Forelimb muscle (tissue), 1 donor: Measurements from ENCODE around the gene OR11L1. TPM values are rescaled to one million over a fixed set of nuclear protein-coding genes. Genes with fewer than 3 reads are reported as not detected.

ENCODE experiments used
- DNase-seq: peaks from one replicate; pipeline ENCODE4 v3.0.0-alpha.2; 2013; ENCODE audit warnings: low read depth
- polyA plus RNA-seq: library from polyadenylated mRNA; unstranded; fragments of 120-200 nt; gene quantifications from one replicate; pipeline ENCODE4 v1.2.1, GENCODE V29; 2013; ENCODE audit not compliant: insufficient read length

Gene OR11L1
- polyA plus RNA-seq, 1 donor = not detected

DNA sequence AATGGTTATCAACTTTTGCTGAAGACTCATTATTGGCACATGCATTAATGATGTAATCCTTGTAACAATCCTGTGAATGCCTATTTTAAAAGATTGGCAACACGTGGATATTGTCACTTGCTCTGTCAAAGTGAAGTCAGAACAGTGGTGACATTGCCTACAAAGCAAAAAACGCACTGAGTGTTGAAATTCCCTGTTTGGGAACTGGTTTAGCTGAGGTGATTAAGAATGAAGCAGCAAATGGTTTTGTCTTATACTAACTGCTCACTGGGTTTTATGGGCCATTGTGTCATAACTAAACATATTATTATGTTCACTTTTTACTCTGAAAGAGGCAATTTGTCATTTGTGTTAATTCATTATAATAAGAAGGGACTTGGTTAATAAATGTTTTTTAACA, 29.1 kb downstream of the OR11L1 start:
- DNase-seq = no peak

DNA sequence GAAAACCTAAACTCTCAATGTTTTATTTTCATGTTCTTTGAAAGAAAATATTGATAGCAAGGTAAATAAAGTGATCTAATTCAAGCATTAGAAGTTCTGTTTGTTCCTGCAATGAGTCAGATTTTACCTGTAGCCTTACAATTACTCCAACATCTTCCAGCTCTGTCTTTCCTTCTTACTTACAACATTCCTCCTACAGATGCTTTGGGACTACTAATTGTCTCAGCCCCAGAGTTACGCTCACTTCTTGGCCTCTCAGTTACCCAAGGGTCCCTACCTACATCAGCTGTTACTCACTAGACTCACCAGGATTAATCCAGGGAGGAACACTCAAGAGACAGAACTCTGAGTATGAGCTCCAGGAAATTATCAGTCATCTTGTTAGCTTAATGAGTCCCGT, 44.2 kb downstream of the OR11L1 start:
- no peak for DNase-seq

Other genes starting within 250 kb of the OR11L1 start
- gene OR2G3, start 236.3 kb downstream of the OR11L1 start, polyA plus RNA-seq = not detected
- gene OR13G1, start 162.2 kb downstream of the OR11L1 start, polyA plus RNA-seq = not detected
- gene OR6F1, start 125.2 kb downstream of the OR11L1 start, polyA plus RNA-seq = not detected
- gene OR14K1, start 103.3 kb downstream of the OR11L1 start, polyA plus RNA-seq = not detected
- gene OR14A2, start 93.8 kb downstream of the OR11L1 start, polyA plus RNA-seq = not detected
- gene OR1C1, start 81.3 kb downstream of the OR11L1 start, polyA plus RNA-seq = not detected
- gene OR14A16, start 17.8 kb downstream of the OR11L1 start, polyA plus RNA-seq = not detected
- gene TRIM58, start 15.3 kb upstream of the OR11L1 start, polyA plus RNA-seq = 3.1 TPM
- gene OR2W3, start 53.7 kb upstream of the OR11L1 start, polyA plus RNA-seq = 0.49 TPM
- gene OR2T8, start 78.4 kb upstream of the OR11L1 start, polyA plus RNA-seq = not detected
- gene OR2AJ1, start 83.0 kb upstream of the OR11L1 start, polyA plus RNA-seq = not detected
- not detected for gene OR2L8, start 107.0 kb upstream of the OR11L1 start, polyA plus RNA-seq
- not detected for gene OR2AK2, start 123.3 kb upstream of the OR11L1 start, polyA plus RNA-seq
- gene OR2L5, start 171.8 kb upstream of the OR11L1 start, polyA plus RNA-seq = not detected
- gene OR2L2, start 188.2 kb upstream of the OR11L1 start, polyA plus RNA-seq = 0.06 TPM
- not detected for gene OR2L3, start 204.9 kb upstream of the OR11L1 start, polyA plus RNA-seq